Prostate gland (tissue), 2 donors: ENCODE measurements around the gene PIM2.
"Not testable (repeated sequence)": the region's sequence is repeated elsewhere in the genome, so short reads cannot be mapped to it uniquely, and the experiment has no call there.

Experiments used
- POLR2A ChIP-seq: fragments of 450-650 bp; IDR thresholded peaks from one replicate; pipeline ENCODE4 v1.6.1; 2016; ENCODE audit warnings: antibody characterized with exemption, mild to moderate bottlenecking
- TF ChIP-seq, protein P1 (sequence below), 4 experiments: fragments of 200-600 bp in 2 of 4; fragments of 450-650 bp in 2 of 4; sonication (generic) in 2 of 4; IDR thresholded peaks; 1 replicate in 3 of 4; 2 replicates in 1 of 4; pipeline ENCODE4 v1.5.1; 2016 to 2019; ENCODE audit warnings: antibody characterized with exemption in 4 of 4, mild to moderate bottlenecking in 2 of 4, moderate library complexity in 2 of 4

DNA sequence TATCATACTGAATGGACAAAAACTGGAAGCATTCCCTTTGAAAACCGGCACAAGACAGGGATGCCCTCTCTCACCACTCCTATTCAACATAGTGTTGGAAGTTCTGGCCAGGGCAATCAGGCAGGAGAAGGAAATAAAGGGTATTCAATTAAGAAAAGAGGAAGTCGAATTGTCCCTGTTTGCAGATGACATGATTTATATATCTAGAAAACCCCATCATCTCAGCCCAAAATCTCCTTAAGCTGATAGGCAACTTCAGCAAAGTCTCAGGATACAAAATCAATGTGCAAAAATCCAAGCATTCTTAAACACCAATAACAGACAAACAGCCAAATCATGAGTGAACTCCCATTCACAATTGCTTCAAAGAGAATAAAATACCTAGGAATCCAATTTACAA lies 46.8 kb downstream of the PIM2 start:
- TF ChIP-seq POLR2A = not testable (repeated sequence)
- TF ChIP-seq, protein P1, sequence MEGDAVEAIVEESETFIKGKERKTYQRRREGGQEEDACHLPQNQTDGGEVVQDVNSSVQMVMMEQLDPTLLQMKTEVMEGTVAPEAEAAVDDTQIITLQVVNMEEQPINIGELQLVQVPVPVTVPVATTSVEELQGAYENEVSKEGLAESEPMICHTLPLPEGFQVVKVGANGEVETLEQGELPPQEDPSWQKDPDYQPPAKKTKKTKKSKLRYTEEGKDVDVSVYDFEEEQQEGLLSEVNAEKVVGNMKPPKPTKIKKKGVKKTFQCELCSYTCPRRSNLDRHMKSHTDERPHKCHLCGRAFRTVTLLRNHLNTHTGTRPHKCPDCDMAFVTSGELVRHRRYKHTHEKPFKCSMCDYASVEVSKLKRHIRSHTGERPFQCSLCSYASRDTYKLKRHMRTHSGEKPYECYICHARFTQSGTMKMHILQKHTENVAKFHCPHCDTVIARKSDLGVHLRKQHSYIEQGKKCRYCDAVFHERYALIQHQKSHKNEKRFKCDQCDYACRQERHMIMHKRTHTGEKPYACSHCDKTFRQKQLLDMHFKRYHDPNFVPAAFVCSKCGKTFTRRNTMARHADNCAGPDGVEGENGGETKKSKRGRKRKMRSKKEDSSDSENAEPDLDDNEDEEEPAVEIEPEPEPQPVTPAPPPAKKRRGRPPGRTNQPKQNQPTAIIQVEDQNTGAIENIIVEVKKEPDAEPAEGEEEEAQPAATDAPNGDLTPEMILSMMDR (IDR thresholded peaks at IDR 0.05) = not testable (repeated sequence)
